CD4-positive, alpha-beta T cell (primary cell): ENCODE measurements around the gene ERC2. TPM values are rescaled to one million over a fixed set of nuclear protein-coding genes. Genes with fewer than 3 reads are reported as not detected.

Experiments used
- ATAC-seq: fragments of 200-7000 bp; cut with Tn5 transposase; one replicate; pipeline ENCODE4 v1.10.0; 2022; ENCODE audit warnings: mild to moderate bottlenecking; ENCODE audit not compliant: poor library complexity
- CTCF ChIA-PET: fragments of 350-600 bp; sonication (Branson Sonifier 250); formaldehyde crosslinking; loops from one replicate; lab custom pipeline; 2021; ENCODE audit warnings: antibody characterized with exemption, inconsistent platforms; lab: Charles Lee
- POLR2A ChIA-PET: fragments of 350-600 bp; sonication (Branson Sonifier 250); formaldehyde crosslinking; loops from one replicate; lab custom pipeline; 2021; ENCODE audit warnings: antibody characterized with exemption, inconsistent platforms; lab: Charles Lee
- DNase-seq, 14 experiments: peaks; one replicate each; pipeline ENCODE4 v3.0.0-alpha.2; 2013 to 2020; ENCODE audit warnings: mixed read lengths in 2 of 14
- H3K27ac ChIP-seq, 2 donors: one replicate each; pipeline versions ENCODE4 v1.5.1 to v1.7.0; 2013; ENCODE audit warnings: low read length in 2 of 2, low read depth in 1 of 2, mild to moderate bottlenecking in 1 of 2
- H3K27me3 ChIP-seq, 2 experiments: 1 replicate in 1 of 2; 2 replicates in 1 of 2; pipeline versions ENCODE4 v1.6.1 to v1.7.0; 2013; ENCODE audit warnings: low read length in 2 of 2, control low read depth in 1 of 2, mild to moderate bottlenecking in 1 of 2, moderate library complexity in 1 of 2; ENCODE audit not compliant: insufficient read depth in 2 of 2, control insufficient read depth in 1 of 2
- H3K36me3 ChIP-seq: one replicate; pipeline ENCODE4 v1.6.1; 2013; ENCODE audit warnings: low read length, control low read depth; ENCODE audit not compliant: insufficient read depth
- H3K4me1 ChIP-seq: one replicate; pipeline ENCODE4 v1.6.1; 2013; ENCODE audit warnings: low read length, control low read depth; ENCODE audit not compliant: insufficient read depth
- H3K4me3 ChIP-seq: one replicate; pipeline ENCODE4 v1.5.1; 2013; ENCODE audit warnings: mild to moderate bottlenecking, low read length, moderate library complexity
- H3K9me3 ChIP-seq, 2 experiments: 1 replicate in 1 of 2; 2 replicates in 1 of 2; pipeline versions ENCODE4 v1.6.1 to v1.7.0; 2013; ENCODE audit warnings: low read length in 2 of 2, mild to moderate bottlenecking in 2 of 2, control low read depth in 1 of 2, moderate library complexity in 1 of 2; ENCODE audit not compliant: control insufficient read depth in 1 of 2, insufficient read depth in 1 of 2
- H3K27ac Mint-ChIP-seq: one replicate; pipeline ENCODE4 v1.8.0; 2020; ENCODE audit warnings: mixed read lengths
- H3K27me3 Mint-ChIP-seq: one replicate; pipeline ENCODE4 v1.8.0; 2021; ENCODE audit warnings: mixed read lengths
- H3K36me3 Mint-ChIP-seq: one replicate; pipeline ENCODE4 v1.8.0; 2021; ENCODE audit warnings: low read depth, mixed read lengths
- H3K4me1 Mint-ChIP-seq: one replicate; pipeline ENCODE4 v1.8.0; 2021; ENCODE audit warnings: low read depth, mixed read lengths
- H3K4me3 Mint-ChIP-seq: one replicate; pipeline ENCODE4 v1.8.0; 2020; ENCODE audit warnings: mild to moderate bottlenecking, mixed read lengths
- H3K9me3 Mint-ChIP-seq: one replicate; pipeline ENCODE4 v1.8.0; 2020; ENCODE audit warnings: mixed read lengths
- intact Hi-C, 2 experiments: fragments of 100-400 bp; cut with DNase I in 1 of 2; cut with micrococcal nuclease in 1 of 2; formaldehyde crosslinking; loops; one replicate each; pipeline versions ENCODE4 v1.15.1 to v1.9.0; 2023 to 2025; cut with DNase I, micrococcal nuclease
- total RNA-seq, 174 experiments: library from RNA in 2 of 174; stranded (reverse) in 2 of 174; gene quantifications; one replicate each; pipeline ENCODE4 v1.2.3 and lab custom pipeline; 2021 to 2026
- TF ChIP-seq, protein P1 (sequence below): fragments of 200-600 bp; IDR thresholded peaks from one replicate; pipeline ENCODE4 v1.8.0; 2022; ENCODE audit warnings: antibody characterized with exemption, mild to moderate bottlenecking

The ERC2 gene
- total RNA-seq, 2 experiments from 2014 or later, result not detected

DNA sequence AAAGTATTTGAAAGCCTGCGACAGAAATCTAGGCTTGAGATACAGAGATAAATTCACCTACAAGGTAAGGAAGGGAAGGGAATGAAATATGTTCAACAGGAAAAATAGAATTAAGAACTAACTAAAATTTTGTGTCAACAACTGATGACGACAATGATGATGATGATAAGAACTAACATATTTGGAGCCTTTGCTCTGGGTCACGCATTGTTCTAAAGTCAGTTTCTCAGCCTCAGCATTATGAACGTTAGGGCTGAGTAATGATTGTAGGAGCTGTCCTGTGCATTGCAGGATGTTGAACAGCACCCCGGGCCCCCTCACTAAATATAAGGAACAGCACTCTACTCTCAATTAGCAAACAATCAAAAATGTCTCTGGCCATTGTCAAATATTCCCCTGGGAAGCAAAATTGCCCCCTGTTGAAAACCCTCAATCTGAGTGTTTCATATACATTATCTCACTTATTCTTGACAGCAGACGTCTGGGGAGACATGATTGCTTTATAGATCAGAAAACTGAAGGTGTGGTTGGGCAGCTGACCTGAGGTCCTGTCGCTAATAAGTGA, 88.5 kb downstream of the ERC2 start:
- Histone ChIP-seq H3K4me3 (no peak overlapping the region), H3K27ac (no peak overlapping the region), H3K36me3 (no peaks in the 10 kb centered on the region), H3K9me3 (peaks cover 5 to 6% of the 10 kb centered on the region in 2 experiments), H3K27me3 (peaks cover 0 to 6% of the 10 kb centered on the region in 2 experiments), H3K4me1 (no peaks in the 10 kb centered on the region)
- peaks cover 14% of the 10 kb centered on the region for H3K27me3 Mint-ChIP-seq
- no peak for ATAC-seq
- H3K27ac Mint-ChIP-seq, result no peak overlapping the region
- ChIA-PET POLR2A (no interaction called here), CTCF (no interaction called here)
- no peak for DNase-seq
- peaks cover 10% of the 10 kb centered on the region for H3K9me3 Mint-ChIP-seq
- H3K36me3 Mint-ChIP-seq, result no peaks in the 10 kb centered on the region
- intact Hi-C loops, result no loop called here
- H3K4me1 Mint-ChIP-seq, result no peaks in the 10 kb centered on the region
- no peak overlapping the region for H3K4me3 Mint-ChIP-seq
- TF ChIP-seq, protein P1, sequence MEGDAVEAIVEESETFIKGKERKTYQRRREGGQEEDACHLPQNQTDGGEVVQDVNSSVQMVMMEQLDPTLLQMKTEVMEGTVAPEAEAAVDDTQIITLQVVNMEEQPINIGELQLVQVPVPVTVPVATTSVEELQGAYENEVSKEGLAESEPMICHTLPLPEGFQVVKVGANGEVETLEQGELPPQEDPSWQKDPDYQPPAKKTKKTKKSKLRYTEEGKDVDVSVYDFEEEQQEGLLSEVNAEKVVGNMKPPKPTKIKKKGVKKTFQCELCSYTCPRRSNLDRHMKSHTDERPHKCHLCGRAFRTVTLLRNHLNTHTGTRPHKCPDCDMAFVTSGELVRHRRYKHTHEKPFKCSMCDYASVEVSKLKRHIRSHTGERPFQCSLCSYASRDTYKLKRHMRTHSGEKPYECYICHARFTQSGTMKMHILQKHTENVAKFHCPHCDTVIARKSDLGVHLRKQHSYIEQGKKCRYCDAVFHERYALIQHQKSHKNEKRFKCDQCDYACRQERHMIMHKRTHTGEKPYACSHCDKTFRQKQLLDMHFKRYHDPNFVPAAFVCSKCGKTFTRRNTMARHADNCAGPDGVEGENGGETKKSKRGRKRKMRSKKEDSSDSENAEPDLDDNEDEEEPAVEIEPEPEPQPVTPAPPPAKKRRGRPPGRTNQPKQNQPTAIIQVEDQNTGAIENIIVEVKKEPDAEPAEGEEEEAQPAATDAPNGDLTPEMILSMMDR, result no peak

DNA sequence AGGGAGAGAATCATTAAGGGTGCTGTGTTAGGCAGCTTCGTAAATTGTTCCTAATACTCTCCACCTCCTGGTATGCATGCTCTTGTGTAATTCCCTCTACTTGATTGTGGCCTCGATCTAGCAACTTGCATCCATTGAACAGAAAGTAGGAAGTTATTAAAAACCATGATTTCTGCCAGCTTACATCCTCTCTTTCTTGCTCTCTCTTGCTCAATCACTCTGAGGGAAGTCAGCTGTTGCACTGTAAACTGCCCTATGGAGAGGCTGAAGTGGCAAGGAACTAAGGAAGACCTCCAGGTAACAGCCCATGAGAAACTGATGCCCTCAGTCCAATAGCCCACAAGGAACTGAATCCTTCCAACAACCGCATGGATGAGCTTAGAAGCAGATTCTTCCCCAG, 92.6 kb downstream of the ERC2 start:
- POLR2A ChIA-PET, result no interaction called here
- TF ChIP-seq, protein P1, result no peak
- H3K36me3 ChIP-seq, result no peaks in the 10 kb centered on the region
- no peak for ATAC-seq
- H3K27me3 ChIP-seq, result no peaks in the 10 kb centered on the region
- CTCF ChIA-PET, result no interaction called here
- H3K27ac ChIP-seq, result no peak overlapping the region
- no peaks in the 10 kb centered on the region for H3K4me1 Mint-ChIP-seq
- peaks cover 13% of the 10 kb centered on the region for H3K27me3 Mint-ChIP-seq
- H3K9me3 ChIP-seq, result peaks cover 5 to 6% of the 10 kb centered on the region in 2 experiments
- DNase-seq, result no peak
- no peaks in the 10 kb centered on the region for H3K4me1 ChIP-seq
- no peaks in the 10 kb centered on the region for H3K36me3 Mint-ChIP-seq
- H3K4me3 ChIP-seq, result no peak overlapping the region
- intact Hi-C loops, result no loop called here
- H3K27ac Mint-ChIP-seq, result no peak overlapping the region
- H3K4me3 Mint-ChIP-seq, result no peak overlapping the region
- H3K9me3 Mint-ChIP-seq, result peaks cover 10% of the 10 kb centered on the region

DNA sequence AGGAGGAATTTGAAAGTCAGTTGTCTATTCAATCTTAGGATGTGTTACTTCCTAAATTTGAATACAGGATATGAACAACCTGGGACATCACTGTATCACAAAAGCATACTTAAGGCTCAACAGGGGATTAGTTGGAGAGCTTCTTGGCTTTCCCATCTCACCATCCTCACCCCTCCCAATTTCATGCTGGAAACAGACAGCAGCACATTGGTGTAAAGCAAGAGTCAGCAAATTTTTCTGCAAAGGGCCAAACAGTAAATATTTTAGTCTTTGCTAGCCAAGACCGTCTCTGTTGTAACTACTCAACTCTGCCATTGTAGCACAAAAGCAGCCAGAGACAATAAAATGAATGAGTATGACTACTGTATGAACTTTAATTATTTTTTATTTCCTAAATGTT, 94.9 kb downstream of the ERC2 start:
- ATAC-seq (no peak), DNase-seq (no peak)
- Mint-ChIP-seq H3K27ac (no peak overlapping the region), H3K36me3 (no peaks in the 10 kb centered on the region), H3K27me3 (peaks cover 17% of the 10 kb centered on the region), H3K4me1 (no peaks in the 10 kb centered on the region), H3K9me3 (peaks cover 10% of the 10 kb centered on the region), H3K4me3 (no peak overlapping the region)
- Histone ChIP-seq H3K27ac (no peak overlapping the region), H3K4me1 (no peaks in the 10 kb centered on the region), H3K36me3 (no peaks in the 10 kb centered on the region), H3K4me3 (no peak overlapping the region), H3K9me3 (peaks cover 5 to 6% of the 10 kb centered on the region in 2 experiments), H3K27me3 (no peaks in the 10 kb centered on the region)
- ChIA-PET CTCF (interaction anchor here (1.1 kb wide), 1 partner anchor 45 kb away, joined by 3 read pairs; no protein-coding TSS in a partner anchor), POLR2A (no interaction called here)
- intact Hi-C loops, result no loop called here
- TF ChIP-seq, protein P1, result no peak
